Lower leg skin (tissue), 3 donors: ENCODE measurements around the gene IQCC.

Source experiments
- CTCF ChIP-seq, 3 donors: fragments of 450-650 bp; IDR thresholded peaks; one replicate each; pipeline ENCODE4 v1.5.1; 2016; ENCODE audit warnings: antibody characterized with exemption in 3 of 3, mild to moderate bottlenecking in 3 of 3, moderate library complexity in 2 of 3
- POLR2A ChIP-seq, 2 donors: fragments of 450-650 bp; IDR thresholded peaks; one replicate each; pipeline ENCODE4 v1.6.1; 2016 to 2017; ENCODE audit warnings: antibody characterized with exemption in 2 of 2, mild to moderate bottlenecking in 1 of 2, moderate library complexity in 1 of 2

- TF ChIP-seq POLR2A (IDR thresholded peaks at IDR 0.05): no peak
- TF ChIP-seq CTCF (IDR thresholded peaks at IDR 0.05): no peak
These were observed 19.0 kb upstream of the IQCC start for GRCh38 chr1:32186491-32186890.
